Activated CD4-positive, CD25-positive, alpha-beta regulatory T cell (primary cell): Measurements from ENCODE around the gene ZNF688.

Experiments
- DNase-seq, 4 experiments: peaks; one replicate each; lab custom pipeline; 2025; lab: John Stamatoyannopoulos, UW

ZNF688 gene

GRCh38 chr16:30585400-30586191 lies 14.1 kb upstream of the ZNF688 start, which contains the start of gene ZNF785:
TSS of gene ZNF785 (minus strand) at chr16:30585697. CDS start at chr16:30585611, 86 bp downstream.
- peak; percentile 72 to 80 (median 78) for DNase-seq

GRCh38 chr16:30585022-30585399 lies 13.5 kb upstream of the ZNF688 start:
- DNase-seq = no peak

GRCh38 chr16:30582611-30583340 lies 11.3 kb upstream of the ZNF688 start:
- no peak for DNase-seq

- no peak for DNase-seq
Measured at GRCh38 chr16:30581457-30581856, 9.9 kb upstream of the ZNF688 start.

GRCh38 chr16:30574678-30575077 lies 3.2 kb upstream of the ZNF688 start:
- no peak for DNase-seq

- no peak for DNase-seq
Measured at GRCh38 chr16:30570636-30571444, 674 bp downstream of the ZNF688 start.

- no peak for DNase-seq
Measured at GRCh38 chr16:30569746-30570635, 1.5 kb downstream of the ZNF688 start.

- DNase-seq = no peak
Measured at GRCh38 chr16:30569281-30569680, 2.2 kb downstream of the ZNF688 start.

DNA sequence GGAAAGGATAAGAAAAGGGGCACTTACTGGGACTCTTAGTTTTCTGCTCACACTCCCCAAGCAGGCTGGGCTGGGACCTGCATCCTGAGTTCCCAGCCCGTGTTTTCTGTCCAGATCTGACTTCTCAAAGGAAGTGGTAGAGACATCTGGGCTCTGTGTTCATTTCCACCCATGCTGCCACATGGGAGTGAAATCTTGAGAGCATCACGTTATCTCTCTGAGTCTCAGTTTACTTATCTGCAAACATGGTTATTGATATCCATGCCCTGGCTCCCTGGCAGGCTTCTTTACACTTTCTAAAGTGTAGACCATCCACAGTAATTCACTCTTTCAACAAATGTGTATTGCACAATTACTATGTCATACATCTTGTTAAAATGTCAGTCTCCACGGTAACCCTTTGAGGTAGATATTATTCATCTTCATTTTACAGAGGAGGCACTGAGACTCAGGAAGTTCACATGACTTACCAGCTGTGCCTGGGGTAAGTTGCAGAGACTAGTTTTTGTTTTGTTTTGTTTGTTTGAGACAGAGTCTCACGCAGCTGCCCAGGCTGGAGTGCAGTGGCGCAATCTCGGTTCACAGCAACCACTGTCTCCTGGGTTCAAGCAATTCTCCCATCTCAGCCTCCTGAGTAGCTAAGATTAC lies 3.4 kb downstream of the ZNF688 start:
- peak in 1 of 4 experiments; percentile 29 for DNase-seq

- DNase-seq = peak in 1 of 4 experiments; percentile 39
Measured at GRCh38 chr16:30567160-30567990, 4.1 kb downstream of the ZNF688 start.

DNA sequence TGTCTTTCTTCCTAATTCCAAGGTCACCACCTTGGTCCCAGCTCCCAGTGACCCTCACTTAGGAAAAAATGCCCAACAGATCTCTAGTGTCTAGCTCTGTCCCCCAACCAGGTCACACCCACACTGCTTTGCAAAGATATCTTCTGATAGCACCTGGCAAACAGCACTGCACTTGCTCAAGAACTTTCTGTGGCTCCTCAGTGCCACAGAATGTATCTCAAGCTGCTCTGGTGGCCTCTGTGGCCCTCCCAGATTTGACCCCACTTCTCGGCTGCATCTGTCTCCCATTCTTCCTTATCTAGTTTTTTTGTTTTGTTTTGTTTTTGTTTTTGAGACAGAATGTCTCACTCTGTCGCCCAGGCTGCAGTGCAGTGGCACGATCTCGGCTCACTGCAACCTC lies 5.0 kb downstream of the ZNF688 start:
- no peak for DNase-seq

DNA sequence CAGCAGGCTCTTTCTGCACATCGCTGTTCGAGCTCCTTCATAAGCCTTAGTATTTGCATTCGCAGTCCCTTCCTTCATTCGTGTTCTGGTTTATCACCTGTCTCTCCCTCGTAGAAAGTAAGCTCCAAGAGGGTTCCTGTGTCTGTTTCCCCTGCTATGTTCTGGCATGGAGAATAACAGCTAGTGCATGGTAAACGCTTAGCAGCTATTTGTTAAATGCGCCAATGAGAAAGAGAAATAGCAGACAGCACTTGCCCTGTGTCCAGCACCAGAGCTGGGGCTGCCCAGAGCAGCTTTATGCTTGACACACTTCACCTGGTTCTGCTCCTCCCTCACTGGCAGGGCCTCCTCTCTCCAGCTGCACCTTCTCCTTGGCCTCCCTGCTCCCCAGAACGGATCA lies 5.5 kb downstream of the ZNF688 start:
- DNase-seq = no peak

GRCh38 chr16:30565526-30565925 lies 6.0 kb downstream of the ZNF688 start:
- no peak for DNase-seq

DNA sequence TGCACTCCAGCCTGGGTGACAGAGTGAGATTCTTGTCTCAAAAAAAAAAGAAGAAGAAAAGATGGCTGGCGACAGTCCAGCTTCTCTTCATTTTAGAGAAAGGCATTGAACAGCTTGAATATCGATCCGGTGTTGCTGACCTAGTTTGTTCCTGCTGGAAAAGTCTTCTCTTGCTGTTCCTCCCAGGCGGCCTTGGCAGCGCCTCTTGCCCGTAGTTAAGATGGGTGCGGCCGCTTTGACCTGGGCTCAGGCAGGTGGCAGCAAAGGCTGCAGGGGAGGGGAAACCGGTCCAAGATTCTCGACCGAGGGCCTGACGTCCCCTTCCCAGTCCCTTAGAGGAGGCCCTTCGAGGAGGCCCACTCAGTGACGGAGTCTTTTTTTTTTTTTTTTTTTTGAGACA lies 9.5 kb downstream of the ZNF688 start:
- DNase-seq = no peak

- no peak for DNase-seq
Measured at GRCh38 chr16:30561089-30561816, 10.3 kb downstream of the ZNF688 start.

GRCh38 chr16:30559690-30560089 lies 11.8 kb downstream of the ZNF688 start:
- DNase-seq = no peak

DNA sequence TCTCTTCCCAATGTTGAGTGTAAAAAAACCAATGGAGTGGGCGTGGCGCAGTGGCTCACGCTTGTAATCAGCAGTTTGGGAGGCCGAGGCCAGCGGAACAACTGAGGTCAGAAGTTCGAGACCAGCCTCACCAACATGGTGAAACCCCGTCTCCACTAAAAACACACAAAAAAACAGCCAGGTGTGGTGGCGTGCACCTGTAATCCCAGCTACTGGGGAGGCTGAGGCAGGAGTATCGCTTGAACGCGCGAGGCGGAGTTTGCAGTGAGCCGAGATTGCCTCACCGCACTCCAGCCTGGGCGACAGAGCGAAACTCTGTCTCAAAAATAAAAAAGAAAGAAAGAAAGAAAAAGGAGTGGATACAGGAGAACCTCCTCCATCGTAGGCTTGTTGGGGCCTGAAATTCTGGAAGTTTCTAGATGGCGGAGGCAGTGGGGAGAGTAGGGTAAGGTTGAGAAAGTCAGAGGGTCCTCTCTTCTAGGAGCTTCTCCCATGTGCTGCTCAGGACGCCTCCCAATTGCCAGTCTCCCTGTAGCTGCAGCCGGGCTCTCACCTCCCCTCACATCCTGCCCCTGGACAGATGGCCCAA lies 12.6 kb downstream of the ZNF688 start:
- no peak for DNase-seq

GRCh38 chr16:30557957-30558788 lies 13.3 kb downstream of the ZNF688 start, which contains the start of gene ZNF764:
TSS of gene ZNF764 (minus strand) at chr16:30558374. CDS start at chr16:30558182, 192 bp downstream.
- peak; percentile 87 to 93 (median 91) for DNase-seq
